SH-SY5Y (cell line): ENCODE measurements around the gene ARSA.

Experiments
- GATA2 ChIP-seq: IDR thresholded peaks from 2 replicates; pipeline ENCODE4 v1.6.1; 2011; ENCODE audit warnings: mild to moderate bottlenecking, low read depth, low read length
- GATA3 ChIP-seq: IDR thresholded peaks from 2 replicates; pipeline ENCODE4 v1.6.1; 2011; ENCODE audit warnings: low read depth, mild to moderate bottlenecking, low read length, moderate library complexity

GRCh38 chr22:50607659-50608020, 20.3 kb downstream of the ARSA start:
- no peak for TF ChIP-seq GATA3
- TF ChIP-seq GATA2: no peak
